22Rv1 (cell line): ENCODE data around the gene CTNND2.

Experiments used
- ZFX ChIP-seq: fragments of 450-650 bp; IDR thresholded peaks from 2 replicates; pipeline ENCODE4 v1.6.1; 2017; ENCODE audit warnings: antibody characterized with exemption, borderline replicate concordance
- TF ChIP-seq, protein P1 (sequence below): fragments of 450-650 bp; IDR thresholded peaks from 2 replicates; pipeline ENCODE4 v1.5.1; 2017; ENCODE audit warnings: mild to moderate bottlenecking

DNA sequence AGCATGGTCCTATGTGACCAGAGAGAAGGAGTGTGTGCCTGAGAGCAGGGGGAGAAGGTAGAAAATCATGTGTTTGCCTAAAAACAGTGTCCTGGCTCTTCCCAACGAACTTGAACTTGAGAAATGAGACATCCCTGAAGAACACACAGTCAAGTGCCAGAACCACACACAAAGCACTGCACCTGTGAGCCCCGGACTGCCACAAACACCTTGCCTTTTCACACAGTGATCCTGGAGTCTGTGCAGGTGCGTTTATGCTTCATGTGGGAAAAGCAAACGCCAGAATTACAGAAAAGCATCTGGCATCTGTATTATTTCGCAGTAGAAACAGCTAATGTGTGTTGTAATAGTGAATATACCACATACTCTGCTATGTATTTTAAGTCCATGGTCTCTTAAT lies 9.3 kb downstream of the CTNND2 start:
- TF ChIP-seq, protein P1, sequence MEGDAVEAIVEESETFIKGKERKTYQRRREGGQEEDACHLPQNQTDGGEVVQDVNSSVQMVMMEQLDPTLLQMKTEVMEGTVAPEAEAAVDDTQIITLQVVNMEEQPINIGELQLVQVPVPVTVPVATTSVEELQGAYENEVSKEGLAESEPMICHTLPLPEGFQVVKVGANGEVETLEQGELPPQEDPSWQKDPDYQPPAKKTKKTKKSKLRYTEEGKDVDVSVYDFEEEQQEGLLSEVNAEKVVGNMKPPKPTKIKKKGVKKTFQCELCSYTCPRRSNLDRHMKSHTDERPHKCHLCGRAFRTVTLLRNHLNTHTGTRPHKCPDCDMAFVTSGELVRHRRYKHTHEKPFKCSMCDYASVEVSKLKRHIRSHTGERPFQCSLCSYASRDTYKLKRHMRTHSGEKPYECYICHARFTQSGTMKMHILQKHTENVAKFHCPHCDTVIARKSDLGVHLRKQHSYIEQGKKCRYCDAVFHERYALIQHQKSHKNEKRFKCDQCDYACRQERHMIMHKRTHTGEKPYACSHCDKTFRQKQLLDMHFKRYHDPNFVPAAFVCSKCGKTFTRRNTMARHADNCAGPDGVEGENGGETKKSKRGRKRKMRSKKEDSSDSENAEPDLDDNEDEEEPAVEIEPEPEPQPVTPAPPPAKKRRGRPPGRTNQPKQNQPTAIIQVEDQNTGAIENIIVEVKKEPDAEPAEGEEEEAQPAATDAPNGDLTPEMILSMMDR: no peak
- no peak for TF ChIP-seq ZFX
